Measurements from ENCODE around the gene C4orf36.
"Not testable (repeated sequence)": the region's sequence is repeated elsewhere in the genome, so short reads cannot be mapped to it uniquely, and the experiment has no call there.

C4orf36 gene

DNA sequence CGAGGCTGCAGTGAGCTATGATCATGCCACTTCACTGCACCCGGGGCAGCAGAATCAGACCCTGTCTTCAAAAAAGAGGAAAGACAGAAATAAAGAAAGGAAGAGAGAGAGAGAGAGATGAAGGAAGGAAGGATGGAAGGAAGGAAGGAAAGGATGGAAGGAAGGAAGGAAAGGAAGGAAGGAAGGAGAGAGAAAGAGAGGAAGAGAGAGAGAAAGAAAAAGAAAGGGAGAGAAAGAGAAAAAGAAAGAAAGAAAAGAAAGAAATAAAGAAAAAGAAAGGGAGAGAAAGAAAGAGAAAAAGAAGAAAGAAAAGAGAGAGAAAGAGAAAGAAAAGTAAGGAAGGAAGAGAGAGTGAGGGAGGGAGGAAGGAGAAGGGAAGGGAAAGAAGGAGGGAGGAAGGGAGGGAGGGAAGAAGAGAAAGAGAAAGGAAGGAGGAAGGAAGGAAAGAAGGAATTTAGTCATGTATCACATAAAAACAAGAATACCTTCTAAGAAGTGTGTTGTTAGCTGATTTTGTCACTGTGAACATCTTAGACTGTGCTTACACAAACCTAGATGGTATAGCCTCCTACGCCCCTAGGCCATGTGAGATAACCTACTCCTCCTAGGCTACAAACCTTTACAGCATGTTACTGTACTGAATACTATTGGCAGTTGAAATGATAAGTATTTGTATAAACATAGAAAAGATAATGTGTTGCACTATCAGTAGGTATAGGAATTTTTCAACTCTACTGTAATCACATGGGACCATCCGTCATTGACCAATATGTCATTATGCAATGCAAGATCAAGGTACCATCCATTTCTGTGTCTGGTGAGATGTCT is 25.2 kb upstream of the C4orf36 start:
- DNase-seq (ENCODE audit: low spot score), result no peak

- DNase-seq (ENCODE audit: low spot score), result no peak
These were observed 24.2 kb upstream of the C4orf36 start for GRCh38 chr4:86916392-86916791.

GRCh38 chr4:86910820-86911684 is 18.8 kb upstream of the C4orf36 start:
- no peak for DNase-seq (ENCODE audit: low spot score)

GRCh38 chr4:86910369-86910768 is 18.1 kb upstream of the C4orf36 start:
- no peak for DNase-seq (ENCODE audit: low spot score)

GRCh38 chr4:86909546-86910295 is 17.5 kb upstream of the C4orf36 start:
- DNase-seq (ENCODE audit: low spot score), result no peak

- no peak for DNase-seq (ENCODE audit: low spot score)
These were observed 16.0 kb upstream of the C4orf36 start for GRCh38 chr4:86908251-86908657.

- no peak for DNase-seq (ENCODE audit: low spot score)
These were observed 9.6 kb upstream of the C4orf36 start for GRCh38 chr4:86901864-86902263.

- DNase-seq (ENCODE audit: low spot score), result no peak
These were observed 6.3 kb upstream of the C4orf36 start for GRCh38 chr4:86898562-86898961.

GRCh38 chr4:86896596-86896995 is 4.4 kb upstream of the C4orf36 start:
- no peak for DNase-seq (ENCODE audit: low spot score)

DNA sequence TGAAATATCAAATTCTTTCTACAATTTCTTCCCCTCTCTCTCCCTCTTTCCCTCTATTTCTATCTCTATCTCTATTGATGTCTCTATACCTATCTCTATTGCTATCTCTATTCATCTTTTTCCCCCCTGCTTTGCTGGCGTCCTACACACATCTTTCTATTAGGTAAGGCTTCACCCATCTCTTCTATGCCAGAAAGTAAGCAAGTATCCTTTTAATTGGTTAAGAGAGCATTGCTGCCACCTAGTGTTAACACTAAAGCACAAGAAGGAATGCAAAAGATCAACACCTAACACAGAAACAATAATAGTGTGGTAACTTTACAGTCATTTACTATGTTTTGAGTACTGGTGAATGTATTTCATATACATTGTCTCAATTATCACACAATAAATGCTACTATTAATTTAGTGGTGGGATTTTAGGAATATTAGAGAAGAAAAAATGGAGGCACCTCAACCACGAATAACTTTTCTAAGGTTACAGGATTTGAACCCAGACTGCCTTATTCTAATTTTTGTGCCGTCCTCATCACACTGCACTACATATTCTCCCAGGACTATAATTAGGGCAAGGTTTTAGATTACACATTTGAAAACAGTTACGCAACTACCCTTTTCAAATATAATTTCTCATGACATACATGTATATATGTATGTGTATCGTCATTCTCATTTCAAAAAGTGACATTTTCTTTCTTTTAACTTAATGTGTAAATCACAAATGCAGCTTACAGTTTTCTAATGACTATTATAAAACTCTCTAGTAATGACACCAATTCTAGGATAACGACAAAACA is 3.7 kb upstream of the C4orf36 start:
- peak; percentile 84 for DNase-seq (ENCODE audit: low spot score)

DNA sequence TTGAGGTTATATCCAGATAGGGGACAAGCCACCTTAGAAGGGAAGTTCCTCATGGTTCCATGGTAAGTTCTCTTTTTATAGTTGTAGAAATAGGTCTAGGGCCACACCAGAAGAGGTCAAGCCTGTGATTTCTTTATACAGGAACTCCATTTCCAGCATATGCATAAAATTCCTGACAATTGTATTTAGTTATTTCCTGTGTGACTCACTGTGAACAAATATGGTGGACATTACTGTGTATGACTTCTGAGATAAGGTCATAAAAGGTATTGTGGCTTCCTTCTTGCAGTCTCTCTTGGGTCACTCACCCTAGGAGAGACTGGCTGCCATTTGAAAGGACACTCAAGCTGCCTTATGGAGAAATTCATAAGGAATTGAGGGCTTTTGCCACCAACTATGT is 2.2 kb upstream of the C4orf36 start:
- DNase-seq (ENCODE audit: low spot score), result peak; percentile 70

DNA sequence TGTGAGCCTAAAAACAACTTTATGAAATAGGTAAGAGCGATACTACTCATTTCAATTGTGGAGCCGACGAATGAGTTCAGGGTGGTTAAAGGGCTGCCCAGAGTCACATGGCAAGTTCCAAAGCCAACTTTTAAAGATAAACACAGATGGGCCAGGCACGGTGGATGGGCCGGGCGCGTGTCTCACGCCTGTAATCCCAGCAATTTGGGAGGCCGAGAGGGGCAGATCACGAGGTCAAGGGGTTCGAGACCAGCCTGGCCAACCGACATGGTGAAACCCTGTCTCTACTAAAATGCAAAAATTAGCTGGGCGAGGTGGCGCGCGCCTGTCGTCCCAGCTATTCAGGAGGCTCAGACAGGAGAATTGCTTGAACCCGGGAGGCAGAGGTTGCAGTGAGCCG is 914 bp upstream of the C4orf36 start:
- no peak for DNase-seq (ENCODE audit: low spot score)

DNA sequence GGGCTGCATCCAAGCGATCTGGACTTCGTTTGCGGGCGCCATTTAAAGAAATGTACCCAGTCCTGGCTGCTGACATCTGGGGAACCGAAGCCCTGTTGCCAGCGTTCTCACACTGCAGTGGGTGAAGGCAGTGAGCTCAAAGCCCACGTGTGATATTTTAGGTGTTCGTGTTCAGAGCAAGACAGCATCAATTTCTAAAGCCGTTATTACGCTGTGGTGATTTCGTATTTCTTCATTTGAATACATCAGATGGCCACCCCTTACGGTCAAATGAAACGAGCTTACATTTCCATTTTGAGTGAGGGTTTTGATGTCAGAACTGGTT is 376 bp upstream of the C4orf36 start:
- no peak for DNase-seq (ENCODE audit: low spot score)

DNA sequence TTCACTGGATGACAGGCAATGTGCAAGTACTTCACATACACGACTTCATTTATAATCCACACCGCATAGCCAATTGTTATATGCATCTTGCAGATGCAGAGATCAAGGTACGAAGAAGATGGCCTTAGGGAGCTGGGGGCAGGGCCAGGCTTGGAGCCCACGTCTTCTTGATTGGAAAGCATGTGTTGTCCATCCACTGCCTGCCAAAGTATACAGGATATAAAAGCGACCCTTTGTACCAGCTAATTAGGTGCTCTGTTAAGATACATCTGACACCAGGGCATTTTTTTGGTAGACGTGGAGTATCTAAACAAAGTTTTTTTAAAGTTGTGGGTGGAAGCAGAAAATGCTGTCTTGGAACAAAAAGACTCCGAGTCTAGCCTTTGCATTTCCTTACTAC is 1.4 kb downstream of the C4orf36 start:
- DNase-seq (ENCODE audit: low spot score), result no peak

DNA sequence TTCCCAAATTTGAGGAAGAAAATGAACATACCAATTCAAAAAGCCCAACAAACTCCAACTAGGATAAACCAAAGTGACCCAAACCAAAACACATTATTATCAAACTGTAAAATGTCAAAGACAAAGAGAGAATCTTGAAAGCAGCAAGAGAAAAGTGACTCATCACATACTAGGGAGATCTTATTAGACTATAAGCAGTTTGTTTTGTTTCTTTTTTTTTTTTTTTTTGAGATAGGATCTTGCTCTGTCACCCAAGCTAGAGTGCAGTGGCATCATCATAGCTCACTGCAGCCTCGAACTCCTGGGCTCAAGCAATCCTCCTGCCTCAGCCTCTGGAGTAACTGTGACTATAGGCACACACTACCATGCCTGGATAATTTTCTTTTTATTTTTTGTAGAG is 12.6 kb downstream of the C4orf36 start:
- no peak for DNase-seq (ENCODE audit: low spot score)

GRCh38 chr4:86878640-86879039 is 13.6 kb downstream of the C4orf36 start:
- DNase-seq (ENCODE audit: low spot score), result no peak

DNA sequence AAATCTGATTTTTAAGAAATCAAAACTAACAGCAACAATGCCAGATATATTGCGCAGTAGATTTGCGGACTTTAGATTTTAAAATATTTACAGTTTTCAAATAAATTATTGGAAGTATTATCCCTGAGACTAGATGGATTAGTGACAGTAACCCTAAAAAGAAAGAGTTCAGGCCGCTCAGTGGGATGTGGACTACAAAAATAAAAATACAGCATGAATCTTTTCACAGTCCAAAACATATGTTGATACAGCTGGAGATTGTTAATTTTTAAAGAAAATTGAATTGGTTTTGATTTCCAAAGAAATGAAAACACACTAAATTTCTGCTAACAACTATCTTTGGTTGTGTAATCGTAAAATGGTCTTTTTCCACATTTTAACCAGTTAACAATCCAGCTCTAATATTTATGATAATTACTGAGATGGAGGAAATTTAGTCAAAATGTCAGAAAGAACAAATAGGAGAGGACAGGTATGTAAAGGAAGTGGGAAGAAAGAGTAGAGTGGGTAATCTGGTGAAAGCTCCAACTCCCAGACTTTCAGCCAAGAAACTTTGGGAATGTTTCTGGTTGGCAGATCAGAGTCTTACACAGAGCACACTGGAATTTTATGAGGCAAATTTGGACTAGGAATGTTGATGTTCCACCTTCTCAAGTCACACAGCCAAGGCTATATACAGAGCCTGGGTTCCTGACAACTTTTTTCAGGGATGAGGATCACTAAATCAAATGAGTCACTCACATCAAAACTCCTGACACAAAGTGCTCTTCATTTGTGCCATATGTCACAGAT is 15.1 kb downstream of the C4orf36 start:
- DNase-seq (ENCODE audit: low spot score), result no peak

- not testable (repeated sequence) for DNase-seq (ENCODE audit: low spot score)
These were observed 16.8 kb downstream of the C4orf36 start for GRCh38 chr4:86875436-86875835.

GRCh38 chr4:86872135-86872534 is 20.1 kb downstream of the C4orf36 start:
- DNase-seq (ENCODE audit: low spot score), result no peak

DNA sequence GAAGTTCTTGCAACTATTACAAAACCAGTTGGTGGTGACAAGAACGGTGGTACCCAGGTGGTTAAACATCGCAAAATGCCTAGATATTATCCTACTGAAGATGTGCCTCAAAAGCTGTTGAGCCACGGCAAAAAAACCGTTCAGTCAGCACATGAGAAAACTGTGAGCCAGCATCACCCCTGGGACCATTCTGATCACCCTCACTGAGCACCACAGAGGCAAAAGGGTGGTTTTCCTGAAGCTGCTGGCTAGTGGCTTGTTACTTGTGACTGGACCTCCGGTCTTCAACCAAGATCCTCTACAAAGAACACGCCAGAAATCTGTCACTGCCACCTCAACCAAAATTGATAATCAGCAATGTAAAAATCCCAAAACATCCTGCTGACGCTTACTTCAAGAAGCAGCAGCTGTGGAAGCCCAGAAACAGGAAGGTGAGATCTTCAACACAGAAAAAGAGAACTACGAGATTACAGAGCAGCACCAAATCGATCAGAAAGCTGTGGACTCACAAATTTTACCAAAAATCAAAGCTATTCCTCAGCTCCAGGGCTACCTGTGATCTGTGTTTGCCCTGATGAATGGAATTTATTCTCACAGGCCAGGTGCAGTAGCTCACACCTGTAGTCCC is 21.7 kb downstream of the C4orf36 start:
- DNase-seq (ENCODE audit: low spot score), result no peak

All from RKO (cell line).